HCT116 (cell line): ENCODE data around the gene TXNDC15. TPM values are rescaled to one million over a fixed set of nuclear protein-coding genes. Genes with fewer than 3 reads are reported as not detected.

ENCODE experiments used
- ATAC-seq: fragments of 200-7000 bp; cut with Tn5 transposase; 2 replicates; pipeline ENCODE4 v1.9.1; 2020; ENCODE audit warnings: mild to moderate bottlenecking, moderate library complexity
- BruUV-seq: library from RNA; stranded (reverse); fragments of 400-500 nt; replicated peaks from 2 replicates; lab custom pipeline; 2021; lab: Mats Ljungman, UMichigan
- CTCF ChIA-PET: fragments of 300-600 bp; sonication (Branson Sonifier 250); formaldehyde crosslinking; loops from one replicate; lab custom pipeline; 2021; ENCODE audit warnings: antibody characterized with exemption; lab: Charles Lee
- POLR2A ChIA-PET: fragments of 300-600, 350-600 bp; sonication (Branson Sonifier 250); formaldehyde crosslinking; loops from one replicate; lab custom pipeline; 2021; ENCODE audit warnings: antibody characterized with exemption; lab: Charles Lee
- RAD21 ChIA-PET, 2 experiments: fragments of 300-600 bp; sonication (Branson Sonifier 250); formaldehyde crosslinking; loops; one replicate each; lab custom pipeline; 2023; ENCODE audit warnings: low total read pairs in 2 of 2; ENCODE audit not compliant: uncharacterized antibody in 2 of 2, unreplicated experiment in 2 of 2, low non-redundant PET in 1 of 2; lab: Charles Lee
- DNase-seq: peaks from one replicate; pipeline ENCODE4 v3.0.0-alpha.2; 2010; ENCODE audit warnings: low read depth, low spot score
- H2AFZ ChIP-seq: fragments of 200-600 bp; shearing (Covaris generic), sonication (generic); 2 replicates; pipeline ENCODE4 v1.6.1; 2017; ENCODE audit warnings: low read depth, mixed run types, mixed read lengths, antibody characterized with exemption, low read length; ENCODE audit not compliant: poor library complexity, severe bottlenecking
- H3K27ac ChIP-seq: 2 replicates; pipeline ENCODE4 v1.5.1; 2012; ENCODE audit warnings: low read depth, low read length
- H3K27me3 ChIP-seq: fragments of 200-600 bp; sonication (generic); 2 replicates; pipeline ENCODE4 v1.6.1; 2016; ENCODE audit warnings: mixed run types, low read length, mixed read lengths; ENCODE audit not compliant: insufficient read depth
- H3K36me3 ChIP-seq, 2 experiments: fragments of 200-500 bp in 1 of 2; fragments of 200-600 bp in 1 of 2; sonication (Bioruptor generic) in 1 of 2; sonication (generic) in 1 of 2; 2 replicates each; pipeline versions ENCODE4 v1.5.1 to v1.6.1; 2014 to 2016; ENCODE audit warnings: low read length in 2 of 2, inconsistent platforms in 1 of 2, mixed read lengths in 1 of 2, mixed run types in 1 of 2; ENCODE audit not compliant: insufficient read depth in 2 of 2, control insufficient read depth in 1 of 2
- H3K4me1 ChIP-seq, 2 experiments: fragments of 200-600 bp in 1 of 2; sonication (generic) in 1 of 2; 2 replicates each; pipeline versions ENCODE4 v1.5.1 to v1.6.1; 2012 to 2017; ENCODE audit warnings: low read length in 2 of 2, inconsistent platforms in 1 of 2, mild to moderate bottlenecking in 1 of 2, mixed read lengths in 1 of 2, mixed run types in 1 of 2, moderate library complexity in 1 of 2; ENCODE audit not compliant: insufficient read depth in 2 of 2, control insufficient read depth in 1 of 2
- H3K4me2 ChIP-seq: fragments of 200-600 bp; sonication (generic); 2 replicates; pipeline ENCODE4 v1.6.1; 2017; ENCODE audit warnings: mixed run types, low read length, mixed read lengths
- H3K4me3 ChIP-seq, 2 experiments: fragments of 200-600 bp in 1 of 2; sonication (generic) in 1 of 2; replicated peaks in 1 of 2; 2 replicates each; pipeline ENCODE4 v1.5.1; 2011 to 2016; ENCODE audit warnings: low read length in 2 of 2, control low read depth in 1 of 2, low read depth in 1 of 2, mild to moderate bottlenecking in 1 of 2, mixed read lengths in 1 of 2, mixed run types in 1 of 2
- H3K79me2 ChIP-seq: fragments of 200-600 bp; sonication (generic); 2 replicates; pipeline ENCODE4 v1.6.1; 2017; ENCODE audit warnings: mild to moderate bottlenecking, mixed run types, low read length, moderate library complexity, mixed read lengths; ENCODE audit not compliant: insufficient read depth
- H3K9ac ChIP-seq: fragments of 200-600 bp; sonication (generic); 2 replicates; pipeline ENCODE4 v1.6.1; 2016; ENCODE audit warnings: low read length, mixed read lengths
- H3K9me2 ChIP-seq: fragments of 200-600 bp; sonication (generic), shearing (Covaris generic); 2 replicates; pipeline ENCODE4 v1.6.1; 2017; ENCODE audit warnings: mixed run types, mild to moderate bottlenecking, moderate library complexity; ENCODE audit not compliant: insufficient read depth
- H3K9me3 ChIP-seq, 2 experiments: fragments of 200-500 bp in 1 of 2; fragments of 200-600 bp in 1 of 2; sonication (Bioruptor generic) in 1 of 2; sonication (generic) in 1 of 2; 2 replicates each; pipeline ENCODE4 v1.6.1; 2014 to 2017; ENCODE audit warnings: low read length in 2 of 2, mixed read lengths in 2 of 2, inconsistent platforms in 1 of 2, low read depth in 1 of 2, mild to moderate bottlenecking in 1 of 2, mixed run types in 1 of 2, moderate library complexity in 1 of 2; ENCODE audit not compliant: control insufficient read depth in 1 of 2, insufficient read depth in 1 of 2
- H4K20me1 ChIP-seq: fragments of 200-600 bp; sonication (generic), shearing (Covaris generic); 2 replicates; pipeline ENCODE4 v1.6.1; 2017; ENCODE audit warnings: mixed run types, mild to moderate bottlenecking, moderate library complexity; ENCODE audit not compliant: insufficient read depth
- CEBPB ChIP-seq: IDR thresholded peaks from 2 replicates; pipeline ENCODE4 v1.6.1; 2012; ENCODE audit warnings: low read depth
- EZH2phosphoT487 ChIP-seq: fragments of 200-600 bp; IDR thresholded peaks from 2 replicates; pipeline ENCODE4 v1.6.1; 2018; ENCODE audit warnings: antibody characterized with exemption, borderline replicate concordance
- JUND ChIP-seq: IDR thresholded peaks from 2 replicates; pipeline ENCODE4 v1.6.1; 2012
- POLR2A ChIP-seq: IDR thresholded peaks from 2 replicates; pipeline ENCODE4 v1.7.0; 2011; ENCODE audit warnings: borderline replicate concordance; ENCODE audit not compliant: insufficient read depth, insufficient read length; ENCODE audit errors: extremely low read depth
- RAD21 ChIP-seq: IDR thresholded peaks from 2 replicates; pipeline ENCODE4 v1.6.1; 2012; ENCODE audit warnings: low read depth, mild to moderate bottlenecking
- SP1 ChIP-seq: IDR thresholded peaks from 2 replicates; pipeline ENCODE4 v1.6.1; 2012; ENCODE audit warnings: low read depth
- SRF ChIP-seq: IDR thresholded peaks from 2 replicates; pipeline ENCODE4 v1.6.1; 2012; ENCODE audit warnings: low read depth
- YY1 ChIP-seq: IDR thresholded peaks from 2 replicates; pipeline ENCODE4 v1.6.1; 2011; ENCODE audit warnings: low read length, low read depth, moderate library complexity, mild to moderate bottlenecking; ENCODE audit not compliant: insufficient replicate concordance; ENCODE audit errors: extremely low read depth
- ZFX ChIP-seq: fragments of 450-650 bp; IDR thresholded peaks from 2 replicates; pipeline ENCODE4 v1.6.1; 2017
- intact Hi-C: fragments of 100-400 bp; cut with micrococcal nuclease; formaldehyde crosslinking; loops from 2 replicates; pipeline ENCODE4 v1.10.0; 2022
- total RNA-seq: library from RNA; stranded (reverse); gene quantifications from one replicate; pipeline ENCODE4 v1.2.1, GENCODE V29; 2021; ENCODE audit not compliant: unreplicated experiment
- TF ChIP-seq, protein P1 (sequence below), 3 experiments: fragments of 200-600 bp in 1 of 3; sonication (generic) in 1 of 3; IDR thresholded peaks in 2 of 3; conservative IDR thresholded peaks in 1 of 3; 2 replicates each; pipeline ENCODE4 v1.5.1; 2012 to 2017; ENCODE audit warnings: low read depth in 2 of 3, low read length in 2 of 3, antibody characterized with exemption in 1 of 3, borderline replicate concordance in 1 of 3, control low read depth in 1 of 3, mild to moderate bottlenecking in 1 of 3, mixed read lengths in 1 of 3, mixed run types in 1 of 3, moderate library complexity in 1 of 3; ENCODE audit not compliant: insufficient read depth in 1 of 3
- TF ChIP-seq, protein P2 (sequence below): IDR thresholded peaks from 2 replicates; pipeline ENCODE4 v1.6.1; 2012
- TF ChIP-seq, protein P3 (sequence below): IDR thresholded peaks from 2 replicates; pipeline ENCODE4 v1.6.1; 2012
- TF ChIP-seq, protein P4 (sequence below): IDR thresholded peaks from 2 replicates; pipeline ENCODE4 v1.6.1; 2011; ENCODE audit warnings: mild to moderate bottlenecking, low read length, moderate library complexity; ENCODE audit not compliant: insufficient replicate concordance; ENCODE audit errors: extremely low read depth

Gene TXNDC15
- total RNA-seq, 1 experiment from 2014 or later, result 17.8 TPM

DNA sequence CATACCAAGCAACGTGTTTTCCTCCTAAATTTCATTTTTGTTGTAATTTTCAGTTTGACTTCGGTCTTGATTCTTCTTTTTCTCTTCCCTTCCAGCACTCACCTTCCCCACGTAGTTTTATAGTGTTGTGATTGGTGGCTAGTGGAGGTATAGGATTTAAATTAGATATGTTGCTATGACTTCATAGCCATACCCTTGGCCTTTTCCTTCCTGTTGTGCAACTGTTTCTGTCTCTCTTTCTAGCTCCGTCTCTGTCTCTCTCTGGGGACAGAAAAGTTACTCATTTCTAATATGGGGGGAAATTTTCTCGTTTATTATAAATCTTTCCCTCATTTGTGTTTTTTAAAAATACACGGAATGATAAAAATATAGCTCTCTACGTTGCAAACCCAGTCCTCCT is 49.0 kb upstream of the TXNDC15 start:
- Histone ChIP-seq H3K27ac (no peak overlapping the region), H4K20me1 (no peaks in the 10 kb centered on the region), H3K4me1 (no peaks in the 10 kb centered on the region), H3K27me3 (no peaks in the 10 kb centered on the region)
- no peak for ATAC-seq
- no TSS peak for BruUV-seq
- intact Hi-C loops, result no loop called here
- TF ChIP-seq POLR2A (no peak), SRF (no peak), YY1 (no peak), JUND (no peak), RAD21 (no peak), EZH2phosphoT487 (no peak), CEBPB (no peak), ZFX (no peak), SP1 (no peak)
- TF ChIP-seq, protein P1, sequence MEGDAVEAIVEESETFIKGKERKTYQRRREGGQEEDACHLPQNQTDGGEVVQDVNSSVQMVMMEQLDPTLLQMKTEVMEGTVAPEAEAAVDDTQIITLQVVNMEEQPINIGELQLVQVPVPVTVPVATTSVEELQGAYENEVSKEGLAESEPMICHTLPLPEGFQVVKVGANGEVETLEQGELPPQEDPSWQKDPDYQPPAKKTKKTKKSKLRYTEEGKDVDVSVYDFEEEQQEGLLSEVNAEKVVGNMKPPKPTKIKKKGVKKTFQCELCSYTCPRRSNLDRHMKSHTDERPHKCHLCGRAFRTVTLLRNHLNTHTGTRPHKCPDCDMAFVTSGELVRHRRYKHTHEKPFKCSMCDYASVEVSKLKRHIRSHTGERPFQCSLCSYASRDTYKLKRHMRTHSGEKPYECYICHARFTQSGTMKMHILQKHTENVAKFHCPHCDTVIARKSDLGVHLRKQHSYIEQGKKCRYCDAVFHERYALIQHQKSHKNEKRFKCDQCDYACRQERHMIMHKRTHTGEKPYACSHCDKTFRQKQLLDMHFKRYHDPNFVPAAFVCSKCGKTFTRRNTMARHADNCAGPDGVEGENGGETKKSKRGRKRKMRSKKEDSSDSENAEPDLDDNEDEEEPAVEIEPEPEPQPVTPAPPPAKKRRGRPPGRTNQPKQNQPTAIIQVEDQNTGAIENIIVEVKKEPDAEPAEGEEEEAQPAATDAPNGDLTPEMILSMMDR (IDR thresholded peaks at IDR 0.05 in 2 of 3, conservative IDR thresholded peaks at IDR 0.05 in 1 of 3; ENCODE audit: borderline replicate concordance in 1 of 3, insufficient read depth in 1 of 3, low read depth in 2 of 3, low read length in 2 of 3), result no peak
- TF ChIP-seq, protein P2, sequence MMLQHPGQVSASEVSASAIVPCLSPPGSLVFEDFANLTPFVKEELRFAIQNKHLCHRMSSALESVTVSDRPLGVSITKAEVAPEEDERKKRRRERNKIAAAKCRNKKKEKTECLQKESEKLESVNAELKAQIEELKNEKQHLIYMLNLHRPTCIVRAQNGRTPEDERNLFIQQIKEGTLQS, result no peak
- TF ChIP-seq, protein P3, sequence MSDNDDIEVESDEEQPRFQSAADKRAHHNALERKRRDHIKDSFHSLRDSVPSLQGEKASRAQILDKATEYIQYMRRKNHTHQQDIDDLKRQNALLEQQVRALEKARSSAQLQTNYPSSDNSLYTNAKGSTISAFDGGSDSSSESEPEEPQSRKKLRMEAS, result no peak
- TF ChIP-seq, protein P4, sequence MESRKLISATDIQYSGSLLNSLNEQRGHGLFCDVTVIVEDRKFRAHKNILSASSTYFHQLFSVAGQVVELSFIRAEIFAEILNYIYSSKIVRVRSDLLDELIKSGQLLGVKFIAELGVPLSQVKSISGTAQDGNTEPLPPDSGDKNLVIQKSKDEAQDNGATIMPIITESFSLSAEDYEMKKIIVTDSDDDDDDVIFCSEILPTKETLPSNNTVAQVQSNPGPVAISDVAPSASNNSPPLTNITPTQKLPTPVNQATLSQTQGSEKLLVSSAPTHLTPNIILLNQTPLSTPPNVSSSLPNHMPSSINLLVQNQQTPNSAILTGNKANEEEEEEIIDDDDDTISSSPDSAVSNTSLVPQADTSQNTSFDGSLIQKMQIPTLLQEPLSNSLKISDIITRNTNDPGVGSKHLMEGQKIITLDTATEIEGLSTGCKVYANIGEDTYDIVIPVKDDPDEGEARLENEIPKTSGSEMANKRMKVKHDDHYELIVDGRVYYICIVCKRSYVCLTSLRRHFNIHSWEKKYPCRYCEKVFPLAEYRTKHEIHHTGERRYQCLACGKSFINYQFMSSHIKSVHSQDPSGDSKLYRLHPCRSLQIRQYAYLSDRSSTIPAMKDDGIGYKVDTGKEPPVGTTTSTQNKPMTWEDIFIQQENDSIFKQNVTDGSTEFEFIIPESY, result no peak
- TF ChIP-seq, all 23 proteins: peak for 0
- Histone ChIP-seq H3K36me3 (peaks cover 41 to 53% of the 10 kb centered on the region in 2 experiments), H3K4me2 (no peak overlapping the region), H3K9me2 (no peaks in the 10 kb centered on the region), H3K79me2 (peaks cover 3% of the 10 kb centered on the region; the same call in 1 of the 2 replicates), H3K9ac (no peak overlapping the region), H2AFZ (no peak overlapping the region), H3K4me3 (no peak overlapping the region), H3K9me3 (no peaks in the 10 kb centered on the region)
- DNase-seq, result no peak
- POLR2A ChIA-PET, result interaction anchor here (1.4 kb wide), 1 partner anchor 20 kb away, joined by 4 read pairs; the partner anchor contains the start of gene C5orf24
- RAD21 ChIA-PET, result no interaction called here
- CTCF ChIA-PET, result no interaction called here
